HEK293 (cell line): ENCODE results near the gene COL7A1.

ENCODE experiments used
- CTCF ChIA-PET: fragments of 350-600 bp; formaldehyde crosslinking; extraction: SDS; loops from one replicate; lab custom pipeline; 2021; ENCODE audit warnings: antibody characterized with exemption; lab: Yijun Ruan, JAX
- POLR2A ChIA-PET: fragments of 300-600 bp; formaldehyde crosslinking; extraction: SDS; loops from one replicate; lab custom pipeline; 2020; ENCODE audit warnings: antibody characterized with exemption, inconsistent platforms; lab: Yijun Ruan, JAX
- H3K27ac ChIP-seq: fragments of 200-500 bp; sonication (Bioruptor generic); 2 replicates; pipeline ENCODE4 v1.5.1; 2014; ENCODE audit warnings: low read depth, low read length, control low read depth, inconsistent platforms; ENCODE audit errors: extremely low read depth
- H3K36me3 ChIP-seq, 2 experiments: fragments of 200-500 bp in 1 of 2; sonication (Bioruptor generic) in 1 of 2; 1 replicate in 1 of 2; 2 replicates in 1 of 2; pipeline ENCODE4 v1.5.1; 2014 to 2017; ENCODE audit warnings: inconsistent platforms in 2 of 2, low read length in 2 of 2; ENCODE audit not compliant: control insufficient read depth in 2 of 2, insufficient read depth in 1 of 2
- H3K4me1 ChIP-seq: fragments of 200-500 bp; sonication (Bioruptor generic); 2 replicates; pipeline ENCODE4 v1.5.1; 2014; ENCODE audit warnings: mild to moderate bottlenecking, low read length, inconsistent platforms; ENCODE audit not compliant: control insufficient read depth, insufficient read depth
- H3K4me3 ChIP-seq: 2 replicates; pipeline ENCODE4 v1.5.1; 2011; ENCODE audit warnings: low read depth, mild to moderate bottlenecking, control low read depth, low read length, moderate library complexity
- H3K9me3 ChIP-seq: fragments of 200-500 bp; sonication (Bioruptor generic); 2 replicates; pipeline ENCODE4 v1.5.1; 2014; ENCODE audit warnings: low read depth, low read length, inconsistent platforms; ENCODE audit not compliant: control insufficient read depth, insufficient read depth
- EGR2 ChIP-seq: fragments of 450-650 bp; formaldehyde crosslinking; IDR thresholded peaks from 2 replicates; pipeline ENCODE4 v1.5.1; 2016; ENCODE audit warnings: low read depth, missing biosample characterization, missing genetic modification characterization
- GFI1B ChIP-seq: fragments of 450-650 bp; formaldehyde crosslinking; IDR thresholded peaks from 2 replicates; pipeline ENCODE4 v1.5.1; 2016; ENCODE audit warnings: missing biosample characterization, missing genetic modification characterization
- YY2 ChIP-seq: fragments of 450-650 bp; formaldehyde crosslinking; IDR thresholded peaks from 2 replicates; pipeline ENCODE4 v1.5.1; 2016; ENCODE audit warnings: missing biosample characterization, missing genetic modification characterization
- ZBTB20 ChIP-seq: fragments of 450-650 bp; formaldehyde crosslinking; IDR thresholded peaks from 2 replicates; pipeline ENCODE4 v1.5.1; 2016; ENCODE audit warnings: missing biosample characterization, missing genetic modification characterization
- ZNF112 ChIP-seq: fragments of 450-650 bp; formaldehyde crosslinking; IDR thresholded peaks from 2 replicates; pipeline ENCODE4 v1.5.0; 2017; ENCODE audit warnings: missing biosample characterization, missing genetic modification characterization
- ZNF155 ChIP-seq: fragments of 450-650 bp; formaldehyde crosslinking; IDR thresholded peaks from 2 replicates; pipeline ENCODE4 v1.5.1; 2016; ENCODE audit warnings: missing biosample characterization, missing genetic modification characterization
- ZNF169 ChIP-seq: fragments of 450-650 bp; formaldehyde crosslinking; IDR thresholded peaks from 2 replicates; pipeline ENCODE4 v1.5.1; 2016; ENCODE audit warnings: missing biosample characterization, missing genetic modification characterization
- ZNF184 ChIP-seq: fragments of 450-650 bp; IDR thresholded peaks from 2 replicates; pipeline ENCODE4 v1.5.1; 2018; ENCODE audit warnings: missing biosample characterization, mild to moderate bottlenecking, missing genetic modification characterization
- ZNF19 ChIP-seq: fragments of 450-650 bp; formaldehyde crosslinking; IDR thresholded peaks from 2 replicates; pipeline ENCODE4; 2016; ENCODE audit warnings: missing biosample characterization, missing genetic modification characterization, low read depth
- ZNF214 ChIP-seq: fragments of 450-650 bp; formaldehyde crosslinking; IDR thresholded peaks from 2 replicates; pipeline ENCODE4 v1.5.1; 2017; ENCODE audit warnings: missing biosample characterization, mild to moderate bottlenecking, missing genetic modification characterization, borderline replicate concordance
- ZNF394 ChIP-seq: fragments of 450-650 bp; formaldehyde crosslinking; IDR thresholded peaks from 2 replicates; pipeline ENCODE4 v1.5.1; 2016; ENCODE audit warnings: missing biosample characterization, missing genetic modification characterization, mild to moderate bottlenecking, moderate library complexity, borderline replicate concordance
- ZNF404 ChIP-seq: fragments of 450-650 bp; formaldehyde crosslinking; IDR thresholded peaks from 2 replicates; pipeline ENCODE4 v1.5.1; 2017; ENCODE audit warnings: missing biosample characterization, missing genetic modification characterization
- ZNF677 ChIP-seq: fragments of 450-650 bp; IDR thresholded peaks from 2 replicates; pipeline ENCODE4 v1.5.0; 2018; ENCODE audit warnings: missing biosample characterization, mild to moderate bottlenecking, missing genetic modification characterization, moderate library complexity
- ZNF707 ChIP-seq: fragments of 450-650 bp; formaldehyde crosslinking; IDR thresholded peaks from 2 replicates; pipeline ENCODE4 v1.5.1; 2016; ENCODE audit warnings: missing biosample characterization, missing genetic modification characterization
- TF ChIP-seq, protein P1 (sequence below): IDR thresholded peaks from 2 replicates; pipeline ENCODE4 v1.6.1; 2011; ENCODE audit warnings: mild to moderate bottlenecking, low read depth, low read length, borderline replicate concordance
- TF ChIP-seq, protein P2 (sequence below): fragments of 450-650 bp; formaldehyde crosslinking; IDR thresholded peaks from 2 replicates; pipeline ENCODE4 v1.5.1; 2017; ENCODE audit warnings: missing biosample characterization, missing genetic modification characterization
- TF ChIP-seq, protein P3 (sequence below): fragments of 450-650 bp; formaldehyde crosslinking; IDR thresholded peaks from 2 replicates; pipeline ENCODE4 v1.5.1; 2016; ENCODE audit warnings: missing biosample characterization, missing genetic modification characterization
- TF ChIP-seq, protein P4 (sequence below): fragments of 450-650 bp; formaldehyde crosslinking; conservative IDR thresholded peaks from 2 replicates; pipeline ENCODE4 v1.5.1; 2016; ENCODE audit warnings: low read depth, missing biosample characterization, missing genetic modification characterization
- TF ChIP-seq, protein P5 (sequence below): fragments of 450-650 bp; formaldehyde crosslinking; IDR thresholded peaks from 2 replicates; pipeline ENCODE4 v1.5.1; 2016; ENCODE audit warnings: missing biosample characterization, missing genetic modification characterization
- TF ChIP-seq, protein P6 (sequence below): fragments of 450-650 bp; formaldehyde crosslinking; IDR thresholded peaks from 2 replicates; pipeline ENCODE4 v1.5.1; 2016; ENCODE audit warnings: missing biosample characterization, missing genetic modification characterization
- TF ChIP-seq, protein P7 (sequence below): fragments of 450-650 bp; formaldehyde crosslinking; IDR thresholded peaks from 2 replicates; pipeline ENCODE4 v1.5.1; 2016; ENCODE audit warnings: missing biosample characterization, missing genetic modification characterization, low read depth

Gene COL7A1

DNA sequence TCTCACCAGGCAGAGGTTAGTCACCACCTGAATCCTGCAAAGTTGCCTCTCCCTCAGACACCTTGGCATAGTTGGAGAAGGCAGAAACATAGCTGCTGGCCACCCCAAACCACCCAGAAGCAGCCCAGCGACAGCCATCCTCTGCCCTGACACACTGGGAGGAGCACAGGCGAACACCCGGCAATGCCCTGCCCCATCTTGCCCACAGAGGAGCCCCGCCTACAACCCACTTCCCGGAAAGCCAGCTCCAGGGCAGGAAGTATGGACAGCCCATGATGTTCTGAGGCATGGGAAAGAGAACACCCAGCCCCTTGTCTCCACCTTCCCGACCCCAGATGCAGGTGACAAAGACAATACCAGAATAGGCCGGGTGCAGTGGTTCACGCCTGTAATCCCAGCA is 78.6 kb downstream of the COL7A1 start (continued):
- no peak for TF ChIP-seq ZNF184 (tag by site-specific recombination)

DNA sequence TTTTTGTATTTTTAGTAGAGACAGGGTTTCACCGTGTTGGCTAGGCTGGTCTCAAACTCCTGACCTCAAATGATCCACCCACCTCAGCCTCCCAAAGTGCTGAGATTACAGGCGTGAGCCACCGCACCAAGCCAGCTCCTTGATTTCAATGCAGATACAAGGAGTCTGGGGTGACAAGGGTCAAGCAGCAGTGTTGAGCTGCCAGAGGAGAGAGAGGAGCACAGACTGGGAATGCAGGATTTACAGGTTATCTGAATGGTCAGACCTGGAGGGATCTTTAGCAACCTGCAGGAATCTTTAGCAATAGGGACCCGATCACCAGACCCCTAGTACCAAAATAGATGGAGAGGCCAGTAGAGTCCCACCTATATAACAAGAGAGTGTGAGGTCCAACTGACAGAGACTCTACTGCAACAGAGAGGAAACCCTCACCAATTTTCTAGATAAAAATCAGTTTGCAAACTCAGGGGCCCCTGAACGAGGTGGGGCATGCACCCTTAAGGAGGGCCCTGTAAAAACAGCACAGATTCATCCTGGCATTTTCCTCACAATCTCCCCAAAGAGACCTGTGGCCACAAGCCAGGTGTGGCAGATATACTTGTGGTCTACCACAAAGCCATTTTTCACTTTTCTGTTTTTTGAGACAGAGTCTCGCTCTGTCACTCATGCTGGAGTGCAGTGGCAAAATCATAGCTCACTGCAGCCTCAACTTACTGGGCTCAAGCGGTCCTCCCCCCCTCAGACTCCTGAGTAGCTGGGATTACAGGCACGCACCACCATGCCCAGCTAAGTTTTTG is 80.5 kb downstream of the COL7A1 start:
- ChIA-PET POLR2A (no interaction called here), CTCF (no interaction called here)
- no peak overlapping the region for H3K27ac ChIP-seq
- TF ChIP-seq ZNF394 (tag by site-specific recombination) (no peak), ZBTB20 (no peak), ZNF707 (no peak), GFI1B (tag by site-specific recombination) (no peak), ZNF169 (tag by site-specific recombination) (no peak), ZNF19 (tag by site-specific recombination) (no peak), ZNF677 (no peak), ZNF404 (tag by site-specific recombination) (no peak), EGR2 (tag by site-specific recombination) (no peak), ZNF214 (tag by site-specific recombination) (no peak), ZNF155 (tag by site-specific recombination) (no peak), YY2 (tag by site-specific recombination) (no peak), ZNF112 (tag by site-specific recombination) (no peak)
- TF ChIP-seq, protein P1, sequence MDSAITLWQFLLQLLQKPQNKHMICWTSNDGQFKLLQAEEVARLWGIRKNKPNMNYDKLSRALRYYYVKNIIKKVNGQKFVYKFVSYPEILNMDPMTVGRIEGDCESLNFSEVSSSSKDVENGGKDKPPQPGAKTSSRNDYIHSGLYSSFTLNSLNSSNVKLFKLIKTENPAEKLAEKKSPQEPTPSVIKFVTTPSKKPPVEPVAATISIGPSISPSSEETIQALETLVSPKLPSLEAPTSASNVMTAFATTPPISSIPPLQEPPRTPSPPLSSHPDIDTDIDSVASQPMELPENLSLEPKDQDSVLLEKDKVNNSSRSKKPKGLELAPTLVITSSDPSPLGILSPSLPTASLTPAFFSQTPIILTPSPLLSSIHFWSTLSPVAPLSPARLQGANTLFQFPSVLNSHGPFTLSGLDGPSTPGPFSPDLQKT = no peak
- TF ChIP-seq, protein P2, sequence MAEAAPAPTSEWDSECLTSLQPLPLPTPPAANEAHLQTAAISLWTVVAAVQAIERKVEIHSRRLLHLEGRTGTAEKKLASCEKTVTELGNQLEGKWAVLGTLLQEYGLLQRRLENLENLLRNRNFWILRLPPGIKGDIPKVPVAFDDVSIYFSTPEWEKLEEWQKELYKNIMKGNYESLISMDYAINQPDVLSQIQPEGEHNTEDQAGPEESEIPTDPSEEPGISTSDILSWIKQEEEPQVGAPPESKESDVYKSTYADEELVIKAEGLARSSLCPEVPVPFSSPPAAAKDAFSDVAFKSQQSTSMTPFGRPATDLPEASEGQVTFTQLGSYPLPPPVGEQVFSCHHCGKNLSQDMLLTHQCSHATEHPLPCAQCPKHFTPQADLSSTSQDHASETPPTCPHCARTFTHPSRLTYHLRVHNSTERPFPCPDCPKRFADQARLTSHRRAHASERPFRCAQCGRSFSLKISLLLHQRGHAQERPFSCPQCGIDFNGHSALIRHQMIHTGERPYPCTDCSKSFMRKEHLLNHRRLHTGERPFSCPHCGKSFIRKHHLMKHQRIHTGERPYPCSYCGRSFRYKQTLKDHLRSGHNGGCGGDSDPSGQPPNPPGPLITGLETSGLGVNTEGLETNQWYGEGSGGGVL (tag by site-specific recombination) = no peak
- TF ChIP-seq, protein P3, sequence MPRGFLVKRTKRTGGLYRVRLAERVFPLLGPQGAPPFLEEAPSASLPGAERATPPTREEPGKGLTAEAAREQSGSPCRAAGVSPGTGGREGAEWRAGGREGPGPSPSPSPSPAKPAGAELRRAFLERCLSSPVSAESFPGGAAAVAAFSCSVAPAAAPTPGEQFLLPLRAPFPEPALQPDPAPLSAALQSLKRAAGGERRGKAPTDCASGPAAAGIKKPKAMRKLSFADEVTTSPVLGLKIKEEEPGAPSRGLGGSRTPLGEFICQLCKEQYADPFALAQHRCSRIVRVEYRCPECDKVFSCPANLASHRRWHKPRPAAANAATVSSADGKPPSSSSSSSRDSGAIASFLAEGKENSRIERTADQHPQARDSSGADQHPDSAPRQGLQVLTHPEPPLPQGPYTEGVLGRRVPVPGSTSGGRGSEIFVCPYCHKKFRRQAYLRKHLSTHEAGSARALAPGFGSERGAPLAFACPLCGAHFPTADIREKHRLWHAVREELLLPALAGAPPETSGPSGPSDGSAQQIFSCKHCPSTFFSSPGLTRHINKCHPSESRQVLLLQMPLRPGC = no peak
- TF ChIP-seq, protein P4, sequence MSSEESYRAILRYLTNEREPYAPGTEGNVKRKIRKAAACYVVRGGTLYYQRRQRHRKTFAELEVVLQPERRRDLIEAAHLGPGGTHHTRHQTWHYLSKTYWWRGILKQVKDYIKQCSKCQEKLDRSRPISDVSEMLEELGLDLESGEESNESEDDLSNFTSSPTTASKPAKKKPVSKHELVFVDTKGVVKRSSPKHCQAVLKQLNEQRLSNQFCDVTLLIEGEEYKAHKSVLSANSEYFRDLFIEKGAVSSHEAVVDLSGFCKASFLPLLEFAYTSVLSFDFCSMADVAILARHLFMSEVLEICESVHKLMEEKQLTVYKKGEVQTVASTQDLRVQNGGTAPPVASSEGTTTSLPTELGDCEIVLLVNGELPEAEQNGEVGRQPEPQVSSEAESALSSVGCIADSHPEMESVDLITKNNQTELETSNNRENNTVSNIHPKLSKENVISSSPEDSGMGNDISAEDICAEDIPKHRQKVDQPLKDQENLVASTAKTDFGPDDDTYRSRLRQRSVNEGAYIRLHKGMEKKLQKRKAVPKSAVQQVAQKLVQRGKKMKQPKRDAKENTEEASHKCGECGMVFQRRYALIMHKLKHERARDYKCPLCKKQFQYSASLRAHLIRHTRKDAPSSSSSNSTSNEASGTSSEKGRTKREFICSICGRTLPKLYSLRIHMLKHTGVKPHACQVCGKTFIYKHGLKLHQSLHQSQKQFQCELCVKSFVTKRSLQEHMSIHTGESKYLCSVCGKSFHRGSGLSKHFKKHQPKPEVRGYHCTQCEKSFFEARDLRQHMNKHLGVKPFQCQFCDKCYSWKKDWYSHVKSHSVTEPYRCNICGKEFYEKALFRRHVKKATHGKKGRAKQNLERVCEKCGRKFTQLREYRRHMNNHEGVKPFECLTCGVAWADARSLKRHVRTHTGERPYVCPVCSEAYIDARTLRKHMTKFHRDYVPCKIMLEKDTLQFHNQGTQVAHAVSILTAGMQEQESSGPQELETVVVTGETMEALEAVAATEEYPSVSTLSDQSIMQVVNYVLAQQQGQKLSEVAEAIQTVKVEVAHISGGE (tag by site-specific recombination) = no peak
- TF ChIP-seq, protein P5, sequence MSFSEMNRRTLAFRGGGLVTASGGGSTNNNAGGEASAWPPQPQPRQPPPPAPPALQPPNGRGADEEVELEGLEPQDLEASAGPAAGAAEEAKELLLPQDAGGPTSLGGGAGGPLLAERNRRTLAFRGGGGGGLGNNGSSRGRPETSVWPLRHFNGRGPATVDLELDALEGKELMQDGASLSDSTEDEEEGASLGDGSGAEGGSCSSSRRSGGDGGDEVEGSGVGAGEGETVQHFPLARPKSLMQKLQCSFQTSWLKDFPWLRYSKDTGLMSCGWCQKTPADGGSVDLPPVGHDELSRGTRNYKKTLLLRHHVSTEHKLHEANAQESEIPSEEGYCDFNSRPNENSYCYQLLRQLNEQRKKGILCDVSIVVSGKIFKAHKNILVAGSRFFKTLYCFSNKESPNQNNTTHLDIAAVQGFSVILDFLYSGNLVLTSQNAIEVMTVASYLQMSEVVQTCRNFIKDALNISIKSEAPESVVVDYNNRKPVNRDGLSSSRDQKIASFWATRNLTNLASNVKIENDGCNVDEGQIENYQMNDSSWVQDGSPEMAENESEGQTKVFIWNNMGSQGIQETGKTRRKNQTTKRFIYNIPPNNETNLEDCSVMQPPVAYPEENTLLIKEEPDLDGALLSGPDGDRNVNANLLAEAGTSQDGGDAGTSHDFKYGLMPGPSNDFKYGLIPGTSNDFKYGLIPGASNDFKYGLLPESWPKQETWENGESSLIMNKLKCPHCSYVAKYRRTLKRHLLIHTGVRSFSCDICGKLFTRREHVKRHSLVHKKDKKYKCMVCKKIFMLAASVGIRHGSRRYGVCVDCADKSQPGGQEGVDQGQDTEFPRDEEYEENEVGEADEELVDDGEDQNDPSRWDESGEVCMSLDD (tag by site-specific recombination) = no peak
- TF ChIP-seq, protein P6, sequence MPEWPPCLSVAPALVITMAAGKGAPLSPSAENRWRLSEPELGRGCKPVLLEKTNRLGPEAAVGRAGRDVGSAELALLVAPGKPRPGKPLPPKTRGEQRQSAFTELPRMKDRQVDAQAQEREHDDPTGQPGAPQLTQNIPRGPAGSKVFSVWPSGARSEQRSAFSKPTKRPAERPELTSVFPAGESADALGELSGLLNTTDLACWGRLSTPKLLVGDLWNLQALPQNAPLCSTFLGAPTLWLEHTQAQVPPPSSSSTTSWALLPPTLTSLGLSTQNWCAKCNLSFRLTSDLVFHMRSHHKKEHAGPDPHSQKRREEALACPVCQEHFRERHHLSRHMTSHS (tag by site-specific recombination) = no peak
- TF ChIP-seq, protein P7, sequence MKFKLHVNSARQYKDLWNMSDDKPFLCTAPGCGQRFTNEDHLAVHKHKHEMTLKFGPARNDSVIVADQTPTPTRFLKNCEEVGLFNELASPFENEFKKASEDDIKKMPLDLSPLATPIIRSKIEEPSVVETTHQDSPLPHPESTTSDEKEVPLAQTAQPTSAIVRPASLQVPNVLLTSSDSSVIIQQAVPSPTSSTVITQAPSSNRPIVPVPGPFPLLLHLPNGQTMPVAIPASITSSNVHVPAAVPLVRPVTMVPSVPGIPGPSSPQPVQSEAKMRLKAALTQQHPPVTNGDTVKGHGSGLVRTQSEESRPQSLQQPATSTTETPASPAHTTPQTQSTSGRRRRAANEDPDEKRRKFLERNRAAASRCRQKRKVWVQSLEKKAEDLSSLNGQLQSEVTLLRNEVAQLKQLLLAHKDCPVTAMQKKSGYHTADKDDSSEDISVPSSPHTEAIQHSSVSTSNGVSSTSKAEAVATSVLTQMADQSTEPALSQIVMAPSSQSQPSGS (tag by site-specific recombination) = no peak
- no peaks in the 10 kb centered on the region for H3K36me3 ChIP-seq
- H3K4me3 ChIP-seq = no peak overlapping the region
- H3K9me3 ChIP-seq = no peaks in the 10 kb centered on the region
- no peaks in the 10 kb centered on the region for H3K4me1 ChIP-seq
